SK-N-SH treated with all-trans-retinoic acid at 6 μM for 48 hours (cell line): ENCODE data around the gene IFRD2.

Experiments used
- ATAC-seq: fragments of 200-7000 bp; cut with Tn5 transposase; 3 replicates; pipeline ENCODE4 v1.9.1; 2020; ENCODE audit warnings: mild to moderate bottlenecking, moderate library complexity
- ARNTL ChIP-seq: fragments of 450-650 bp; formaldehyde crosslinking; IDR thresholded peaks from 2 replicates; pipeline ENCODE4 v1.5.0; 2020; ENCODE audit warnings: low read depth, mild to moderate bottlenecking, moderate library complexity, borderline replicate concordance
- BACH2 ChIP-seq: fragments of 250-450 bp; sonication (Bioruptor Pico); IDR thresholded peaks from 2 replicates; pipeline ENCODE4 v1.9.0; 2021; ENCODE audit warnings: mild to moderate bottlenecking, borderline replicate concordance
- CSDC2 ChIP-seq: fragments of 250-450 bp; sonication (Bioruptor Pico); IDR thresholded peaks from 2 replicates; pipeline ENCODE4 v1.5.0; 2020; ENCODE audit warnings: mild to moderate bottlenecking, moderate library complexity
- ESRRG ChIP-seq: fragments of 250-450 bp; sonication (Bioruptor Pico); IDR thresholded peaks from 2 replicates; pipeline ENCODE4 v1.6.1; 2021; ENCODE audit warnings: mild to moderate bottlenecking
- GLIS3 ChIP-seq: fragments of 250-450 bp; sonication (Bioruptor Pico); IDR thresholded peaks from 2 replicates; pipeline ENCODE4 v1.5.0; 2020; ENCODE audit warnings: mild to moderate bottlenecking, moderate library complexity
- ISL1 ChIP-seq: fragments of 250-450 bp; sonication (Bioruptor Pico); IDR thresholded peaks from 2 replicates; pipeline ENCODE4 v2.1.2; 2022; ENCODE audit warnings: mild to moderate bottlenecking, moderate library complexity
- OSR1 ChIP-seq: fragments of 250-450 bp; sonication (Bioruptor Pico); IDR thresholded peaks from 2 replicates; pipeline ENCODE4 v1.8.0; 2022; ENCODE audit warnings: moderate library complexity, mild to moderate bottlenecking, inconsistent platforms
- PPARA ChIP-seq: fragments of 250-450 bp; sonication (Bioruptor Pico); IDR thresholded peaks from 2 replicates; pipeline ENCODE4 v1.5.0; 2020; ENCODE audit warnings: mild to moderate bottlenecking, borderline replicate concordance
- SNAI2 ChIP-seq: fragments of 250-450 bp; sonication (Bioruptor Pico); IDR thresholded peaks from 2 replicates; pipeline ENCODE4 v1.5.0; 2020; ENCODE audit warnings: mild to moderate bottlenecking, moderate library complexity
- TCF4 ChIP-seq: fragments of 250-450 bp; sonication (Bioruptor Pico); IDR thresholded peaks from 2 replicates; pipeline ENCODE4 v1.8.0; 2021; ENCODE audit warnings: mild to moderate bottlenecking, moderate library complexity, borderline replicate concordance
- TOX ChIP-seq: fragments of 250-450 bp; sonication (Bioruptor Pico); IDR thresholded peaks from 2 replicates; pipeline ENCODE4 v1.8.0; 2021; ENCODE audit warnings: mild to moderate bottlenecking, moderate library complexity, borderline replicate concordance
- ZC3H10 ChIP-seq: fragments of 250-450 bp; sonication (Bioruptor Pico); IDR thresholded peaks from 2 replicates; pipeline ENCODE4 v1.5.1; 2021; ENCODE audit warnings: mild to moderate bottlenecking, moderate library complexity
- ZFP3 ChIP-seq: fragments of 250-450 bp; sonication (Bioruptor Pico); IDR thresholded peaks from 2 replicates; pipeline ENCODE4 v1.5.0; 2020; ENCODE audit warnings: mild to moderate bottlenecking, moderate library complexity
- ZFP30 ChIP-seq: fragments of 450-650 bp; formaldehyde crosslinking; IDR thresholded peaks from 2 replicates; pipeline ENCODE4 v1.5.0; 2022; ENCODE audit warnings: mild to moderate bottlenecking, moderate library complexity
- ZNF565 ChIP-seq: fragments of 450-650 bp; formaldehyde crosslinking; conservative IDR thresholded peaks from 2 replicates; pipeline ENCODE4 v1.5.0; 2020; ENCODE audit warnings: low read depth, mild to moderate bottlenecking, moderate library complexity
- ZNF70 ChIP-seq: fragments of 450-650 bp; formaldehyde crosslinking; IDR thresholded peaks from 2 replicates; pipeline ENCODE4 v1.5.0; 2020; ENCODE audit warnings: mild to moderate bottlenecking, moderate library complexity
- TF ChIP-seq, protein P1 (sequence below): fragments of 250-450 bp; sonication (Bioruptor Pico); IDR thresholded peaks from 2 replicates; pipeline ENCODE4 v1.5.1; 2020; ENCODE audit warnings: low read depth, mild to moderate bottlenecking, moderate library complexity
- TF ChIP-seq, protein P2 (sequence below): fragments of 250-450 bp; sonication (Bioruptor Pico); IDR thresholded peaks from 2 replicates; pipeline ENCODE4 v1.5.0; 2020; ENCODE audit warnings: mild to moderate bottlenecking, moderate library complexity
- TF ChIP-seq, protein P3 (sequence below): fragments of 250-450 bp; sonication (Bioruptor Pico); IDR thresholded peaks from 2 replicates; pipeline ENCODE4 v1.5.1; 2021; ENCODE audit warnings: mild to moderate bottlenecking, moderate library complexity
- TF ChIP-seq, protein P4 (sequence below): fragments of 250-450 bp; sonication (Bioruptor Pico); IDR thresholded peaks from 2 replicates; pipeline ENCODE4 v1.8.0; 2020; ENCODE audit warnings: mild to moderate bottlenecking, moderate library complexity, borderline replicate concordance

IFRD2 gene

DNA sequence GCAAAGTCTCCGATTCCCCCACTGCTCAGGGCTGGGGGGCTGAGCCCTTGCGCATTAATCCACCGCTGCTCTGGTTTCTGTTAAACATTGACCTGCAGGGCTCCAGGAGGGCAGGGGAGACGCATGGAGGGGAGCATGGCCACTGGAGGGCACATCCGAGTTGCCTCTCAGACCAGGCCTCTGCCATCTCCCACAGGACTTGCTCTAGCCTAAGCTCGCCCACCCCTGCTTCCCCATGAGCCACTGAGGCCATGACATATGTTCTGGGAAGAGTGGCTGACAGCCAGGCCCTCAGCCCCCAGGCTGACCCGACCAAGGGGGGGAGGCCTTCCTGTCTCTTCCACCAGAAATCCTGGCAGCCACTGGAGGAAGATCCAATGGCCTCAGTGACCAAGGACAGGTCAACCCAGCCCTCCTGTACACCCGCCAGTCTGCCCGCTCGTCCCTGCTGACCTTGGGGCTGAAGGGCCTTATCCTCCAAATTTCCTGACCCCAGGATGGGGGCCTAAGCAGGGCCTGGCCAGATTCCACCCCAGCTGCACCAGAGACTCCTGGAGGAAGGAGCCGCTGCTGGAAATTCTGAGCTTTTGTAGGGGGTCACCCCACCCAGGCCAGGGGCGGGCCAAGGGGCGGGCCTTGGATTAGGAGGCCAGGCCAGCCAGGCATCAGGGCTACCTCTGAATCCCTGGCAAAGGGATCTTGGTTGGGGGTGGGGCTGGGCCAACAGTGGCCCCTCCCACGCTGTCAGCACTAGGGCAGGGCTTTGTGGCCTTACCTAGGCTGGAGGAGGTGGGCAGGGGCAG, 11.0 kb upstream of the IFRD2 start, which contains the start of gene HYAL1:
Gene HYAL1, minus strand, starts transcription at position 562 of the 803 bp plus-strand sequence. CDS start 618 bp downstream, outside the sequence.
- no peak for ATAC-seq

DNA sequence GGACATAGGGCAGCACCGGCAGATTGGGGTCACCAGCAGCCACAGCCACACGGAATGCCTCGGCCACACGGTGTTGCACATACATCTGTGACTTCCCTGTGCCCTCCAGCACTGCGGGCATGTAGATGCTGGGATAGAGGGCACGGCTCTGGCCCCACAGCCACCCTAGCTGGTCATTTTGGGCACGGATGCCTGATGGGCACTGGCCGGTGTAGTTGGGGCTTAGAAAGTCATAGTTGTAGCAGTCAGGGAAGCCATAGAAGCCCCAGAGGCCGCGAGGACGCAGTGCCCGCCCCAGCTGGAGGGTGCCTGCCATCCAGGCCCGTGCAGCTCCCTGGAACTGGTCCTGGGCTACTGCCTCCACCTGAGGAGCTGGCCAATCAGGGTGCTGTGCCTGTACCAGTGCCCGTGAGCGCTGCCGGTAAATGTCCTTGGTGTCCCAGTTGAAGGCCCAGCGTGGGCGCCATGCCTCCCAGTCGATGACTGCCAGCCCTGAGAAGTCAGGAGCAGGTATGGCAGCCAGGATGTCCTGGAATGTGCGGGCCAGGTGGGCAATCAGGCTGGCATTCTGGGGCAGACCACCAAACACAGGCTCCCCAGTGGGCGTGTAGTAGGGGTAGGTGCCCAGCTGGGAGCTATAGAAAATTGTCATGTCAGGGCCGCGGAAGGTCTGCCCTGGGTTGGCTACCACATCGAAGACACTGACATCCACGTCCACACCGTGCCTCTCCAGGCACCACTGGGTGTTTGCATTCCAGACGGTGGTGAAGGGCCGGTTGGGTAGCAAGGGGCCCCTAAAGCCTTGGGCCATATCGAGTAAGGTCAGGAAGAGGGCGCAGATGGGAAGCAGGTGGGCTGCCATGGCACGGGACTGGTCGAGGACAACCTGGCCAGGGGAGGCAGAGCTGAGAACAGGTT, 10.1 kb upstream of the IFRD2 start:
- no peak for ATAC-seq
- TF ChIP-seq BACH2 (CRISPR knock-in tag) (no peak), TCF4 (no peak), PPARA (CRISPR knock-in tag) (no peak), ARNTL (CRISPR knock-in tag) (no peak), TOX (no peak), ISL1 (CRISPR knock-in tag) (no peak), ZFP3 (CRISPR knock-in tag) (no peak), ESRRG (CRISPR knock-in tag) (no peak), ZC3H10 (no peak), ZNF70 (no peak), CSDC2 (no peak)
- TF ChIP-seq, protein P1, sequence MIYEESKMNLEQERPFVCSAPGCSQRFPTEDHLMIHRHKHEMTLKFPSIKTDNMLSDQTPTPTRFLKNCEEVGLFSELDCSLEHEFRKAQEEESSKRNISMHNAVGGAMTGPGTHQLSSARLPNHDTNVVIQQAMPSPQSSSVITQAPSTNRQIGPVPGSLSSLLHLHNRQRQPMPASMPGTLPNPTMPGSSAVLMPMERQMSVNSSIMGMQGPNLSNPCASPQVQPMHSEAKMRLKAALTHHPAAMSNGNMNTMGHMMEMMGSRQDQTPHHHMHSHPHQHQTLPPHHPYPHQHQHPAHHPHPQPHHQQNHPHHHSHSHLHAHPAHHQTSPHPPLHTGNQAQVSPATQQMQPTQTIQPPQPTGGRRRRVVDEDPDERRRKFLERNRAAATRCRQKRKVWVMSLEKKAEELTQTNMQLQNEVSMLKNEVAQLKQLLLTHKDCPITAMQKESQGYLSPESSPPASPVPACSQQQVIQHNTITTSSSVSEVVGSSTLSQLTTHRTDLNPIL (CRISPR knock-in tag), result no peak
- TF ChIP-seq, protein P2, sequence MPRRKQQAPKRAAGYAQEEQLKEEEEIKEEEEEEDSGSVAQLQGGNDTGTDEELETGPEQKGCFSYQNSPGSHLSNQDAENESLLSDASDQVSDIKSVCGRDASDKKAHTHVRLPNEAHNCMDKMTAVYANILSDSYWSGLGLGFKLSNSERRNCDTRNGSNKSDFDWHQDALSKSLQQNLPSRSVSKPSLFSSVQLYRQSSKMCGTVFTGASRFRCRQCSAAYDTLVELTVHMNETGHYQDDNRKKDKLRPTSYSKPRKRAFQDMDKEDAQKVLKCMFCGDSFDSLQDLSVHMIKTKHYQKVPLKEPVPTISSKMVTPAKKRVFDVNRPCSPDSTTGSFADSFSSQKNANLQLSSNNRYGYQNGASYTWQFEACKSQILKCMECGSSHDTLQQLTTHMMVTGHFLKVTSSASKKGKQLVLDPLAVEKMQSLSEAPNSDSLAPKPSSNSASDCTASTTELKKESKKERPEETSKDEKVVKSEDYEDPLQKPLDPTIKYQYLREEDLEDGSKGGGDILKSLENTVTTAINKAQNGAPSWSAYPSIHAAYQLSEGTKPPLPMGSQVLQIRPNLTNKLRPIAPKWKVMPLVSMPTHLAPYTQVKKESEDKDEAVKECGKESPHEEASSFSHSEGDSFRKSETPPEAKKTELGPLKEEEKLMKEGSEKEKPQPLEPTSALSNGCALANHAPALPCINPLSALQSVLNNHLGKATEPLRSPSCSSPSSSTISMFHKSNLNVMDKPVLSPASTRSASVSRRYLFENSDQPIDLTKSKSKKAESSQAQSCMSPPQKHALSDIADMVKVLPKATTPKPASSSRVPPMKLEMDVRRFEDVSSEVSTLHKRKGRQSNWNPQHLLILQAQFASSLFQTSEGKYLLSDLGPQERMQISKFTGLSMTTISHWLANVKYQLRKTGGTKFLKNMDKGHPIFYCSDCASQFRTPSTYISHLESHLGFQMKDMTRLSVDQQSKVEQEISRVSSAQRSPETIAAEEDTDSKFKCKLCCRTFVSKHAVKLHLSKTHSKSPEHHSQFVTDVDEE, result no peak
- TF ChIP-seq, protein P3, sequence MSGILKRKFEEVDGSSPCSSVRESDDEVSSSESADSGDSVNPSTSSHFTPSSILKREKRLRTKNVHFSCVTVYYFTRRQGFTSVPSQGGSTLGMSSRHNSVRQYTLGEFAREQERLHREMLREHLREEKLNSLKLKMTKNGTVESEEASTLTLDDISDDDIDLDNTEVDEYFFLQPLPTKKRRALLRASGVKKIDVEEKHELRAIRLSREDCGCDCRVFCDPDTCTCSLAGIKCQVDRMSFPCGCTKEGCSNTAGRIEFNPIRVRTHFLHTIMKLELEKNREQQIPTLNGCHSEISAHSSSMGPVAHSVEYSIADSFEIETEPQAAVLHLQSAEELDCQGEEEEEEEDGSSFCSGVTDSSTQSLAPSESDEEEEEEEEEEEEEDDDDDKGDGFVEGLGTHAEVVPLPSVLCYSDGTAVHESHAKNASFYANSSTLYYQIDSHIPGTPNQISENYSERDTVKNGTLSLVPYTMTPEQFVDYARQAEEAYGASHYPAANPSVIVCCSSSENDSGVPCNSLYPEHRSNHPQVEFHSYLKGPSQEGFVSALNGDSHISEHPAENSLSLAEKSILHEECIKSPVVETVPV, result no peak

More for the DNA sequence above, 11.0 kb upstream of the IFRD2 start, which contains the start of gene HYAL1:
- TF ChIP-seq GLIS3 (CRISPR knock-in tag) (no peak), SNAI2 (CRISPR knock-in tag) (no peak), ZFP30 (no peak), ZNF565 (CRISPR knock-in tag) (no peak), OSR1 (CRISPR knock-in tag) (no peak), ESRRG (CRISPR knock-in tag) (no peak), TOX (no peak), TCF4 (no peak), ZC3H10 (no peak), ZFP3 (CRISPR knock-in tag) (no peak)
- TF ChIP-seq, protein P4, sequence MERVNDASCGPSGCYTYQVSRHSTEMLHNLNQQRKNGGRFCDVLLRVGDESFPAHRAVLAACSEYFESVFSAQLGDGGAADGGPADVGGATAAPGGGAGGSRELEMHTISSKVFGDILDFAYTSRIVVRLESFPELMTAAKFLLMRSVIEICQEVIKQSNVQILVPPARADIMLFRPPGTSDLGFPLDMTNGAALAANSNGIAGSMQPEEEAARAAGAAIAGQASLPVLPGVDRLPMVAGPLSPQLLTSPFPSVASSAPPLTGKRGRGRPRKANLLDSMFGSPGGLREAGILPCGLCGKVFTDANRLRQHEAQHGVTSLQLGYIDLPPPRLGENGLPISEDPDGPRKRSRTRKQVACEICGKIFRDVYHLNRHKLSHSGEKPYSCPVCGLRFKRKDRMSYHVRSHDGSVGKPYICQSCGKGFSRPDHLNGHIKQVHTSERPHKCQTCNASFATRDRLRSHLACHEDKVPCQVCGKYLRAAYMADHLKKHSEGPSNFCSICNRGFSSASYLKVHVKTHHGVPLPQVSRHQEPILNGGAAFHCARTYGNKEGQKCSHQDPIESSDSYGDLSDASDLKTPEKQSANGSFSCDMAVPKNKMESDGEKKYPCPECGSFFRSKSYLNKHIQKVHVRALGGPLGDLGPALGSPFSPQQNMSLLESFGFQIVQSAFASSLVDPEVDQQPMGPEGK, result no peak
- TF ChIP-seq, protein P1 (CRISPR knock-in tag), result no peak
- TF ChIP-seq, protein P2, result no peak
- TF ChIP-seq, protein P3, result no peak
- TF ChIP-seq, all 23 proteins: peak for 0
